ENCODE measurements around the gene SYT8. TPM values are rescaled to one million over a fixed set of nuclear protein-coding genes. Genes with fewer than 3 reads are reported as not detected.
"Not testable (repeated sequence)": the region's sequence is repeated elsewhere in the genome, so short reads cannot be mapped to it uniquely, and the experiment has no call there.

Gene SYT8
- total RNA-seq, 4 donors from 2014 or later: not detected

- Histone ChIP-seq H3K4me3 (no peak overlapping the region), H3K27ac (replicated peaks in 1 of 4) (no peak overlapping the region), H3K36me3 (no peaks in the 10 kb centered on the region), H3K9me3 (no peaks in the 10 kb centered on the region), H3K4me1 (no peaks in the 10 kb centered on the region), H3K27me3 (peaks cover 0 to 77% (median 0%) of the 10 kb centered on the region in 4 donors)
- WGBS: 94% methylated on average over 14 of the region's 20 CpGs
- DNase-seq (ENCODE audit: extremely low spot score): no peak
- TF ChIP-seq CTCF (IDR thresholded peaks at IDR 0.05): no peak
- TF ChIP-seq POLR2A (IDR thresholded peaks at IDR 0.05; ENCODE audit: low read depth): no peak
- TF ChIP-seq POLR2AphosphoS5 (IDR thresholded peaks at IDR 0.05): no peak
- TF ChIP-seq EP300 (IDR thresholded peaks at IDR 0.05): no peak
- intact Hi-C loops (cut with DNase I): no loop called here
Observed at GRCh38 chr11:1803246-1803645, 31.5 kb upstream of the SYT8 start.

- DNase-seq (ENCODE audit: extremely low spot score); H3K36me3 ChIP-seq; H3K4me1 ChIP-seq; intact Hi-C loops (cut with DNase I); H3K27ac ChIP-seq (replicated peaks in 1 of 4); H3K4me3 ChIP-seq; H3K9me3 ChIP-seq: not testable (repeated sequence)
- H3K27me3 ChIP-seq: peaks cover 0 to 72% (median 0%) of the 10 kb centered on the region in 4 donors
- WGBS: 86% methylated on average over 26 of the region's 42 CpGs
Observed at GRCh38 chr11:1803835-1804519, 30.8 kb upstream of the SYT8 start.

- no peak overlapping the region for H3K4me3 ChIP-seq
- H3K27me3 ChIP-seq: peaks cover 0 to 56% (median 0%) of the 10 kb centered on the region in 4 donors
- 87% methylated on average over 15 of the region's 15 CpGs for WGBS
- H3K36me3 ChIP-seq: no peaks in the 10 kb centered on the region
- H3K9me3 ChIP-seq: no peaks in the 10 kb centered on the region
- H3K27ac ChIP-seq (replicated peaks in 1 of 4): no peak overlapping the region
- intact Hi-C loops (cut with DNase I): no loop called here
- DNase-seq (ENCODE audit: extremely low spot score): no peak
- TF ChIP-seq POLR2AphosphoS5 (IDR thresholded peaks at IDR 0.05) (no peak), POLR2A (IDR thresholded peaks at IDR 0.05; ENCODE audit: low read depth) (no peak), CTCF (IDR thresholded peaks at IDR 0.05) (no peak), EP300 (IDR thresholded peaks at IDR 0.05) (no peak)
- no peaks in the 10 kb centered on the region for H3K4me1 ChIP-seq
Observed at GRCh38 chr11:1805525-1805924, 29.3 kb upstream of the SYT8 start.

- peaks cover 0 to 5% (median 2%) of the 10 kb centered on the region in 4 donors for H3K9me3 ChIP-seq
- WGBS: 68% methylated on average over 14 of the region's 14 CpGs
- intact Hi-C loops (cut with DNase I): no loop called here
- DNase-seq (ENCODE audit: extremely low spot score): no peak
- H3K4me1 ChIP-seq: no peaks in the 10 kb centered on the region
- peaks cover 0 to 57% (median 0%) of the 10 kb centered on the region in 4 donors for H3K27me3 ChIP-seq
- H3K27ac ChIP-seq (replicated peaks in 1 of 4): no peak overlapping the region
- H3K36me3 ChIP-seq: no peaks in the 10 kb centered on the region
- no peak for TF ChIP-seq POLR2A (IDR thresholded peaks at IDR 0.05; ENCODE audit: low read depth)
- no peak for TF ChIP-seq CTCF (IDR thresholded peaks at IDR 0.05)
- no peak overlapping the region for H3K4me3 ChIP-seq
Observed at GRCh38 chr11:1807264-1807995, 27.4 kb upstream of the SYT8 start.

GRCh38 chr11:1810761-1811160 is 24.0 kb upstream of the SYT8 start:
- Histone ChIP-seq H3K4me1 (no peaks in the 10 kb centered on the region), H3K27me3 (peaks cover 0 to 55% (median 0%) of the 10 kb centered on the region in 4 donors), H3K27ac (replicated peaks in 1 of 4) (no peak overlapping the region)

More at GRCh38 chr11:1810761-1811160, 24.0 kb upstream of the SYT8 start:
- intact Hi-C loops (cut with DNase I): no loop called here
- no peaks in the 10 kb centered on the region for H3K36me3 ChIP-seq
- no peak for DNase-seq (ENCODE audit: extremely low spot score)
- H3K9me3 ChIP-seq: peaks cover 0 to 5% (median 2%) of the 10 kb centered on the region in 4 donors
- H3K4me3 ChIP-seq: no peak overlapping the region
- WGBS: 78% methylated on average over 10 of the region's 10 CpGs
- no peak for TF ChIP-seq CTCF (IDR thresholded peaks at IDR 0.05)
